Measurements from ENCODE around the gene MMD2.

DNA sequence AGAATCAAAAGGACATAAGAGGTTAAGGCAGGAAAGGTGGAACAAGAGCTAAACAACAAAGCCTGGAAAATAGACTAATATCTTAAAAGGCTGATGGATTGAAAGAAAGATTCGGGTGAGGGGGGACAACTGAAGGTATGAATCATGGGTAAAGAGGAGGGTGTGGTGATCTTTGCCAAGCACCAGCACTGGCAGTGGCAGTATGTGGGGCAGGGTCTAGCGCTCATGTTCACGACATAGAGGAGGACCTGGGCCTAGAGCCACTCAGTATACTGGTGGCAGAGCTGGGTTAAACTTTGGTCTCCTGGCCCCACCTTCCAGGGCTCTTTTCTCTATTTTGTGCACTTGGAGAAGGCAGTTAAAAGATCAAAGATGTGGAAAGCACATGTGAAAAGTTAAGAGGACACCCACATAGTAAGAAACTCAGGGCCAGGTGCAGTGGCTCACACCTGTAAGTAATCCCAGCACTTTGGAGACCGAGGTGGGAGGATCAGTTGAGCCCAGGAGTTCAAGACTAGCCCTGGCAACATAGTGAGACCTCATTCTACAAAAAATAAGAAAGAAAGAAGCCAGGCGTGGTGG lies 40.5 kb upstream of the MMD2 start:
- TF ChIP-seq, protein P1, sequence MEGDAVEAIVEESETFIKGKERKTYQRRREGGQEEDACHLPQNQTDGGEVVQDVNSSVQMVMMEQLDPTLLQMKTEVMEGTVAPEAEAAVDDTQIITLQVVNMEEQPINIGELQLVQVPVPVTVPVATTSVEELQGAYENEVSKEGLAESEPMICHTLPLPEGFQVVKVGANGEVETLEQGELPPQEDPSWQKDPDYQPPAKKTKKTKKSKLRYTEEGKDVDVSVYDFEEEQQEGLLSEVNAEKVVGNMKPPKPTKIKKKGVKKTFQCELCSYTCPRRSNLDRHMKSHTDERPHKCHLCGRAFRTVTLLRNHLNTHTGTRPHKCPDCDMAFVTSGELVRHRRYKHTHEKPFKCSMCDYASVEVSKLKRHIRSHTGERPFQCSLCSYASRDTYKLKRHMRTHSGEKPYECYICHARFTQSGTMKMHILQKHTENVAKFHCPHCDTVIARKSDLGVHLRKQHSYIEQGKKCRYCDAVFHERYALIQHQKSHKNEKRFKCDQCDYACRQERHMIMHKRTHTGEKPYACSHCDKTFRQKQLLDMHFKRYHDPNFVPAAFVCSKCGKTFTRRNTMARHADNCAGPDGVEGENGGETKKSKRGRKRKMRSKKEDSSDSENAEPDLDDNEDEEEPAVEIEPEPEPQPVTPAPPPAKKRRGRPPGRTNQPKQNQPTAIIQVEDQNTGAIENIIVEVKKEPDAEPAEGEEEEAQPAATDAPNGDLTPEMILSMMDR (IDR thresholded peaks at IDR 0.05; ENCODE audit: low read length) = no peak
- TF ChIP-seq EZH2phosphoT487 (IDR thresholded peaks at IDR 0.05; ENCODE audit: low read length) = no peak
